Measurements from ENCODE around the gene ALOXE3.

ALOXE3 gene

DNA sequence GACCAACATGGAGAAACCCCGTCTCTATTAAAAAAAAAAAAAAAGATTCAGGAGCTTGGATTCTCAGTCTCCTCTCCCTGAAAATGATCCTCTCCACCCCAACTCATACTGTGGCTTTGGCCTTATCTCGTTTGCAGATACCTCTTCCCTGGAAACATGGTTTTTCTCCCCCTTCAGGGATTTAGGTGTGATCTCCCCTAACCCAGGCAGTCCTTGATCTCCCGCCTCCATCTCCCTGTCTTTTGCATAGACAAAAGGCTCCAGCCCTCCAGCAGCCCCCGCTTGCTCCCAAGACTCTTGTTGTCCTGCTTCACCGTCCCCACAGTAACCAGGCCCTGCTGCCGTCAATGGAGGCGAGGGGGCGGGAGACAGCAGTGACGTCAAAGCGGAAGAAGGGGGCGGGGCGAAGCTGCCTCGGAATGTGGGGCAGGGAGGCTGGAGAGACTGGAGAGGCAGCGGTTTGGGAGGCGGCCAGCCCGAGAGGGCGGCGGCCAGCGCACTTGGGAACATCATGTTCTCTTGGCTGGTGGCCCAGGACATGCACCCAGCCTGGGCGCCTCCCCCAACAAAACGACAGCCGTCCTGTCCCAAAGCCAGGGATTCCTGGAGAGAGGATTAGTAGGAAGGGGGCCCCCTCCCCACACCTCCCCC, 35.8 kb upstream of the ALOXE3 start:
- DNase-seq = peak; percentile 91 to 93

- peak; percentile 71 to 74 for DNase-seq
Measured at GRCh38 chr17:8153525-8153956, 35.2 kb upstream of the ALOXE3 start.

DNA sequence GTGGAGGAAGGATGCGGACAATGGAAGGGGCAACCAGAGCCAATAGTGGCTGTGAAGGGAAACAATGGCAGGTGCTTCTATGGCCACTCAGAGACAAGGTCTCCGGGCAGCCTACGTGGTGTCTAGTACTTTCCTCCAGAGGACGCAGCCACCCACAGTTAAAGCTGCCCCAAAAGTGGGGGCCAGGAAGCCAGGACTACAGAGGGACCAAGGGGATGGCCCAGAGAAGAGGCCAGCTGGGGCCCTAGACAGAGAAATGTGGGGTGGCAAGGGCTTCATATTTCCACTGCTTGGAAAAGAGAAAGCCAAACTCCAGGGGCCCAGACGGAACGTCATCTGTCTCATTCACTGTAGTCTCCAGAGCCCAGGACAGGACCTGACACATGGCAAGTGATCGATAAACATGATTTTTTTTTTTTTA, 34.7 kb upstream of the ALOXE3 start:
- peak in 1 of 2 experiments; percentile 26 for DNase-seq

DNA sequence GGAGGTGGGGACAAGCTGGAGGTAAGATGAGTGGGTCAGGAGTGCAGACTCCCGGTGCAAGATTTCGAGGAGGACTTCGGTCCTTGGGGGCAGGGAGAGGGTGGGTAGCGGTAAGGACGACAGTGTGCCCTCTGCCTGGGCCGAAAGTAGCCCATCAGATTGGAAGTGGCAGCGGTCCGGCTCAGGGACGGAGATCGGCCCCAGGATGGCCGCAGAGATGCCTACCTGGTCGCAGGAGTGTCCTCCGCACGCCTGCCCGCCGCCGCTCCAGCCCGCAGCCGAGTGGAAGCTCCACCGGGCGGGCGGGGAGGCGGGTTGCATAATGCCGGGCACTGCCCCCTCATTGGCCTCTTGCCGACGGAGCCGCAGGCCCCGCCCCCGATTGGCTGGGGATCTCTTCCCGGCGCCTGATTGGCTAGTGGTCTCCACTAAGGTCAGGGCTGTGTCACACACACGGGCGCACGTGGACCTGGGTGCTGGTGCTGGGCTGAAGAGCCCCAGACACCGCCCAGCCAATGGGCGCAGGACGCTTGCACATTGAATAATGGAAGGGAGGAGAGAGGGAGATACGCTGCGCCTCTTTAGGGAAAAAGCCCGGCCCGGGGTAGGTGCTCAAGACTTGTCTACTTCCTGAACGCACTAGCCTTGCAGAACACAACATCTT, 33.9 kb upstream of the ALOXE3 start, which contains the start of gene PER1:
Gene PER1 (minus strand): TSS at position 293 of the 664 bp plus-strand sequence. CDS start 1,698 bp downstream, outside the sequence.
- DNase-seq = peak; percentile 91 to 94

DNA sequence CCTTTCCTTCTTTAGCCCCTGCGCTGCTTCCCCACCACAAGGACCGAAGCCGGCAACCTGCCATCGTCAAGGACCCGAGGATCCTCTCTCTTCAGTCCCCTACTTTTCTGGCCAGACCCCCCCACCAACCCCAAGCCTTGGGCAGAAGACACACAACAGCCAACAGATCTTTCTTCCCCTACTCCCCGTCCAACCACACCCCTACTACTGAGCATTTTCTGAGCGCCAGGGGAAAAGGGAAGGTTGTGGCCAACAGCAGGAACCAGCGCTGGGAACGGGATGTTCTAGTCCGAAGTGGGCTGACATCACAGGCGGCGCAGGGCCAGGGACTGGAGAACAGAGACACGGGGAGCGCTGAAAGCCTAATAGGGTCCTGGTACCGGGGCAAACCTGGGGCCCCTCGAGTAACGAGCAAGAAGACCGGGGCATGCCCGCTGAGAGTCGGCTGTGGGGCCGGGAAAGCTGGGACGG, 33.4 kb upstream of the ALOXE3 start:
- peak; percentile 66 to 67 for DNase-seq

- DNase-seq = peak; percentile 85 to 89
Measured at GRCh38 chr17:8151120-8151640, 32.9 kb upstream of the ALOXE3 start.

DNA sequence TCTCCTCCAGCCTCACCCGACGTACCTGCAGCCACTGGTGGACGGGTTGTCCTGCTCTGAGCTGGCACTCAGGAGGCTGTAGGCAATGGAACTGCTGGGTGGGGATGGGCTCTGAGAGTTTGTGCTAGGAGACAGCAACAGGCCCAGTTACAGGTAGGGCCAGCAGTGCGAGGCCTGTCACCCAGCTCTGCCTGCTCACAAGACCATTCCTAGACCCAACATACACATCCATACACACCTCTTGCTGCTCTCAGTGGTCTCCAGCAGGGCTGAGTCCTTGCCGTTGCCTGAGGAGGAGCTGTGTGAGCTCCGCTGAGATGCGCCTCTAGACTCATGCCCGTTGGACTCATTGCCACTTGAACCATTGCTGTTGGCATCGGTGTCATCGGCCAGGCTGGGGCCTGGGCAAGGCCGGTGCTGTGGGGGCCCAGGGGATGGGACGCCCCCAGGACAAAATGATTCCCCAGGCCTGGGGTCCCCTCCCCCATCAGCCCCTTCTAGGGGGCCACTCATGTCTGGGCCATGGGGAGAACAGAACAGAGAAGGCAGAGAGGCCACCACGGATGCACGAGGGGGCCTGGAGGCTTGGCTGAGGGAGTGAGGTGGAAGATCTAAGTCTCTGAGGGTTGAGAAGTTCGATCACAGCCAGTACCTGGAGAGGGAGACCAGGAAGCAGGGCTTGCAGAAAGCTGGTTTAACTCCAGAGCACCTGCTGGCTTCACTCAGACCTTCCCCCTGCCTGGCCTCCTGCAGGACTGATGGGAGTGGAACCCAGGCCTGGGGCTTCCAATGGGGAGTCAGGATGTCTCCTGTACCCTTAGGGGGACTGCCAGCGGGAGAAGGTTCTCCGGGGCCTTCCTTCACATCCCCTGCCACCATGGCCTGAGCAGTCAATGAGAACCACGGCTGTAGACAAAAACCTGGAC, 32.1 kb upstream of the ALOXE3 start:
- DNase-seq = no peak

- no peak for DNase-seq
Measured at GRCh38 chr17:8149419-8150193, 31.3 kb upstream of the ALOXE3 start.

GRCh38 chr17:8148560-8148959, 30.2 kb upstream of the ALOXE3 start:
- no peak for DNase-seq

DNA sequence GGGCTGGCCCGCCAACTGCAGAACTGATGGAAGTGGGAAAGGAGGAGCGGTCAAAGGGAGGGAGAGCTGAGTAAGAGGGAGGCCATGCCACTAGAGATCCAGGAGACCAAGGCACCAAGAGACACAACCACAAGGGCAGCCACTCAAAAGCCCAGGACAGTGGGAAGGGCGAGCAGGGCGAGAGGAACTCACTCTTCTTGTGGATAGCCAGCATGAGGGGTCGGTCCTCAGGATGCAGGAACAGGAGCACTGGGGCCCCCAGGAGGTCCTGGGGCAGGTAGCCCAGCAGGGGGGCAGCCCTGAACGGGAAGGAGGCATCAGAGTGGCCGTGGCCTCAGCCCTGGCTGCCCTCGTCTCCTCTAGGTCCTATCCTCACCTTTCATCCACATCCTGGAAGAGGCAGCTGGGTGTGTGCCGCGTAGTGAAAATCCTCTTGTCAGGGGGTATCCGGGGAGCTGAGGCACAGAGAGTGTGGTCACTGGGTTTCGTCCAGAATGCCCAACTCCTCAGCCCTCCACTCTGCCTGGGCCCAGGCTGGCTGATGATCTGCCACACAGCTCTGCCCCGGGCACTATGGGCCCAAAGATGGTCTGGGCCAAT, 29.6 kb upstream of the ALOXE3 start:
- no peak for DNase-seq

DNA sequence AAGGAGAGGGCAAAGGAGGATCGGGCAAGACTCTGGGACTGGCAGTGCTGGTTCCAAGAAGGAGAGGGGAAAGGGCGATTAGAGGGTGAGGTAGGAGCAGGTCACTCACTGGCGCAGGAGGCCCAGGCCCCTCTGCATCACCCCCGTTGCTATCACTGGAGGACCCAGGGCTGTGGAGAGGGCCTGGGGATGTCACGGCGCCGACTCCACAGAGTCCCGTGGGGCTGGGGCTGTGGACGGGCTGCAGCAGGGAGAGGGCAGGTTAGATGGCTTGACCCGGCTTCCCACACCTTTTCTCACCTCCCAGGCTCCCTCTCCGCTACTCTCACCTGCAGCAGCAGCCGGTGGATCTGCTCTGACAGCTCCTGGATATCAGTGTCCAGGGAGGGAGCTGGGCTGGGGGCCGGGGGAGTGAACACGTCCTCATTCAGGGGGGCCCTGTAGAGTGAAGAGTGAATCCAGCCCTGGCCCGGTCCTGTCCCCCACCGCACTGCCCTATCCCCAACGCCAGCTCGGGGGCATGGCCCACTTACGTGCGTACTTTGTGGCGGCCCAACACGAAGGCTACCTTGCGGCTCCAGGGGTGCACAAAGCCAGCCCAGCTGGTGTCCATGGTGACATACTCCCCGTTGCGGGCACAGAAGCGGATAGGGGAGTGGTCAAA, 29.0 kb upstream of the ALOXE3 start:
- no peak for DNase-seq

GRCh38 chr17:8146381-8147140, 28.2 kb upstream of the ALOXE3 start:
- no peak for DNase-seq

GRCh38 chr17:8145811-8146210, 27.5 kb upstream of the ALOXE3 start:
- no peak for DNase-seq

DNA sequence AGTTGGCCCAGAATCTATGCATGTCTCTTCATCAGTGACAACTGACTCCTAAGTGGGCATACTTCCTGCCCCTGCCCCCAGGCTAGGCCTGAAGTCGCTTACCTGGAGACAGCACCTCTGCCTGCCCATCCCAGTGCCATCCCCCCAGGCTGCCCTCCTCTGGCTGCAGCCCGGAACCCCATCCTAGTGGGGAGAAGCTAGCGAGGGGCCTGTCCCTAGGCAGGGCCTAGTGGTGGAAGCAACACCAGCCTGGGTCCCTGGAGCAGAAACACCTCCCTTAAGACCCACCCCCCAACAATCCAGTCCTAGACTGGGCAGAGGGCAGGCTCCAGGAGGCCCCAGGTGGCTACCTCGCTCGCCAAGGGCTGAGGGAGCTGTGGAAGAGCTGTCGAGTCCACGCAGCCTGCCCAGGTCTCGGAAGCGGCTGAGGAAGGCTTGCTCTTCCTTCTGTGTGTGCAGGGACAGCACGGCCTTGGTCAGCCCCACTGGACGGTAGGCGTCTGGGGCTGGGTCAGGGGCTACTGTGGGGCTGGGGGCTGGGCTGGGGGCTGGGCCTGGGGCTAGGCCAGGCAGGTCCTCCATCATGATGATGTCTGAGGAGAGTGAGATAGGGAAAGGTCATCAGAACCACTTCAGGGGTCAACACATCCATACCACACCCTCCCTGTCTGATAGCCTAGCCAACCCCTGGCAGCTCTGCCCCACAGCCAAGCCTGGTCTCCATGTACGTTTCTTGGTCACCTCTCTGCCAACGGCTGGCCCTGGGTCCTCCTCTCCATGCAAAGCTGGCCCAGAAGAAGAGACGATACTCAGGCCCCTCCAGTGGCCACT, 26.3 kb upstream of the ALOXE3 start:
- DNase-seq = no peak

DNA sequence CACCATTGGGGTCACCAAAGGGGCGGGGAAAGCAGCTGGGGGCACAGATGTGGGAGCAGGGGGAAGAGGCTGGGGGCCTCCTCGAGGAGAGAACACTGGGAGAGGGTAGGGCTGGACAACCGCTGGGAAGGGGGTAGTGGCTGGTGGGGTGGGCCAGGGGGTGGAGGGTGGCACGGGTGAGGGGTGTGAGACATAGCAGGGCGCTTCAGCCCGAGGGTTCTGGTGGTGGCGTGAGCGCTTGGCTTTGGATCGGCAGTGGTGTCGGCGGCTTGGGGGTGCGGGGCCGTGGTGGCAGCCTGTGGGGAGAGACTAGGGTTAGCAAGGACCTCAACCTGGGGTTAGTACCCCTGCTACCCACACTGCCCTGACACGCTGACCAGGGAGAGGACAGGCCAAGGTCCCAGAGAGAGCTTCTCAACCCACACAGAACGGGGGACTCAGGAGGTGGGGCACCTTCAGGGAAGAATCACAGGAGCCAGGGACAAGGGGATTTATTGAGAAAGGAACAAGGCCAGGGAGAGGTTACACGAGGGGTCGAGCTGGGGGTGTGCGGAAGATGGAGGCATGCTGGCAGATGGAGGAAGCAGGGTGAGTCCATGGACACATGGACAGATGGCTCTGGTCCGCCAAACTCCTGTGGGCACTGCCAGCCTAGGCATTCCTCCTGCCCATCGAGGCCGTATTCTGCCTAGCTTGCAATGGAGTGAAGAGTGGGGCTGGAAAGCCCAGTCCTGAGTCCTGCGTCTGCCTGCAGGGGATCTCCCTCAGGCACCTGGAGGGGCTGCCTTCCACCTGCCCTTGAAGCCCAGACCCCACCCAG, 25.5 kb upstream of the ALOXE3 start:
- no peak for DNase-seq

DNA sequence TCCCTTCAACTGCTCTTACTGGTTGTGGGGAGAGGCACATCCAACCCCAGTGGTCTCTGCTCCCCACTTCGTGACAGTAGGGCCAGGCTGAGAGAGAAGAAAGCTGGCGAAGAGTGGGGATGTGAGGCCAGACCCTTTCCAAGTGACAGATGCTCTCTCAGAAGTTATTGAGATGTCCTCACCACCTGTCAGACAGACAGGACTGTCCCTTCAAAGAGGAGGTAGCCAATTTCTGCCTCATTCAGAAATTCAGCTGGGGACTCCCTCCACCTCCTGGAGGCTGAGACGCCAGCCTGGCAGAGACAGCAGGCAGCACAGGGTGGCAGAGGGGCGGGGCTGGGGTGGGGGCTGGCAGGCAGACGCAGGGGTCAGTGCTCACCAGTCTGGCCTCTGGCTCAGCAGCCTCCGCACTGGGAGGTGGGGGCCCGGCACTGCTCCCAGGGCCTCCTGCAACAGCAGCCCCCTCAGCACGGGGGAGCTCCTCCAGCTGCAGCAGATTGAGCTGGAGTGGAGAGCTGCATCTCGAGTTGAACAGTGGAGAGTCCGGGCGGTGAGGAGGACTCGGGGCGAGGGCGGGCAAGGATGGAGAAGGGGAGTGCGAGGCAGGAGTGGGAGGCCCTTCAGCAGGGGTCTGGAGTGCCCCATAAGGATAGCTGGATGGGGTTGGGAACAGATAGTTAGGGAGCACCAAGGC, 24.7 kb upstream of the ALOXE3 start:
- no peak for DNase-seq

- DNase-seq = no peak
Measured at GRCh38 chr17:8142158-8142886, 24.0 kb upstream of the ALOXE3 start.
